HepG2 (cell line): ENCODE data around the gene ETFDH. TPM values are rescaled to one million over a fixed set of nuclear protein-coding genes. Genes with fewer than 3 reads are reported as not detected.
A peak's percentile ranks its signal among the peaks of the same experiment; 100 is the strongest.

Source experiments
- EZH2 ChIP-seq: conservative IDR thresholded peaks from 2 replicates; pipeline ENCODE4 v1.6.1; 2012; ENCODE audit warnings: mild to moderate bottlenecking, low read depth, low read length, moderate library complexity
- FIP1L1 ChIP-seq: fragments of 200-400 bp; formaldehyde crosslinking; IDR thresholded peaks from 2 replicates; pipeline ENCODE4 v1.6.1; 2018; ENCODE audit warnings: low read depth, mild to moderate bottlenecking, low read length, moderate library complexity, borderline replicate concordance; ENCODE audit not compliant: insufficient read depth
- FOSL2 ChIP-seq: sonication (generic); formaldehyde crosslinking; IDR thresholded peaks from 2 replicates; pipeline ENCODE4 v1.4.0; 2020; ENCODE audit warnings: missing genetic modification reagents
- KMT2B ChIP-seq: IDR thresholded peaks from 2 replicates; pipeline ENCODE4 v1.6.1; 2016; ENCODE audit warnings: missing genetic modification reagents, missing compliant biosample characterization
- MTA1 ChIP-seq: sonication (generic); formaldehyde crosslinking; IDR thresholded peaks from 2 replicates; pipeline ENCODE4 v1.4.0; 2020; ENCODE audit warnings: missing genetic modification reagents, mild to moderate bottlenecking, borderline replicate concordance
- MZF1 ChIP-seq: sonication (generic); formaldehyde crosslinking; IDR thresholded peaks from 2 replicates; pipeline ENCODE4 v1.8.1; 2023; ENCODE audit warnings: mild to moderate bottlenecking, missing genetic modification reagents, borderline replicate concordance
- RARG ChIP-seq: sonication (generic); formaldehyde crosslinking; IDR thresholded peaks from 2 replicates; pipeline ENCODE4 v1.4.0; 2020; ENCODE audit warnings: low read depth, mild to moderate bottlenecking, missing genetic modification reagents
- SMARCE1 ChIP-seq: fragments of 450-650 bp; IDR thresholded peaks from 2 replicates; pipeline ENCODE4 v1.6.1; 2017; ENCODE audit warnings: borderline replicate concordance
- SOX13 ChIP-seq, 3 experiments: fragments of 450-650 bp in 1 of 3; sonication (generic) in 1 of 3; formaldehyde crosslinking in 1 of 3; IDR thresholded peaks in 2 of 3; conservative IDR thresholded peaks in 1 of 3; 2 replicates each; pipeline versions ENCODE4 v1.5.0 to v1.6.1; 2016 to 2020; ENCODE audit warnings: antibody characterized with exemption in 1 of 3, mild to moderate bottlenecking in 1 of 3, missing compliant biosample characterization in 1 of 3, missing genetic modification reagents in 1 of 3, moderate library complexity in 1 of 3
- SP1 ChIP-seq, 2 experiments: fragments of 450-650 bp in 1 of 2; sonication (generic) in 1 of 2; formaldehyde crosslinking in 1 of 2; IDR thresholded peaks; 2 replicates each; pipeline versions ENCODE4 v1.4.0 to v1.6.1; 2016 to 2020; ENCODE audit warnings: missing genetic modification reagents in 1 of 2
- ZNF17 ChIP-seq: sonication (generic); formaldehyde crosslinking; IDR thresholded peaks from 2 replicates; pipeline ENCODE4 v1.5.0; 2020; ENCODE audit warnings: mild to moderate bottlenecking, missing genetic modification reagents
- ZNF33A ChIP-seq: sonication (generic); formaldehyde crosslinking; IDR thresholded peaks from 2 replicates; pipeline ENCODE4 v1.5.1; 2020; ENCODE audit warnings: missing genetic modification reagents, mild to moderate bottlenecking, moderate library complexity, borderline replicate concordance
- polyA plus RNA-seq, 8 experiments: library from polyadenylated mRNA; depleted of rRNA in 3 of 8; stranded (reverse) in 7 of 8; unstranded in 1 of 8; fragments of >200 nt; fragmentation: Illumina TruSeq in 4 of 8; extraction: Trizol in 4 of 8; gene quantifications; 2 replicates each; pipeline versions ENCODE4 v1.2.1 to v1.2.3, GENCODE V29; 2011 to 2016; ENCODE audit warnings: low read depth in 4 of 8, missing spikeins in 1 of 8, mixed read lengths in 1 of 8; ENCODE audit not compliant: insufficient read depth in 1 of 8
- total RNA-seq, 5 experiments: library from RNA; depleted of rRNA; stranded (reverse); fragments of >200 nt; fragmentation: Illumina TruSeq; extraction: Trizol; gene quantifications; 2 replicates each; pipeline ENCODE4 v1.2.3, GENCODE V29; 2016; ENCODE audit warnings: low read depth in 1 of 5
- TF ChIP-seq, protein P1 (sequence below): sonication (generic); formaldehyde crosslinking; conservative IDR thresholded peaks from 2 replicates; pipeline ENCODE4 v1.4.0; 2020; ENCODE audit warnings: missing genetic modification reagents
- TF ChIP-seq, protein P2 (sequence below): sonication (generic); formaldehyde crosslinking; IDR thresholded peaks from 2 replicates; pipeline ENCODE4 v1.8.1; 2022; ENCODE audit warnings: low read depth, mild to moderate bottlenecking, missing genetic modification reagents
- TF ChIP-seq, protein P3 (sequence below): sonication (generic); formaldehyde crosslinking; IDR thresholded peaks from 2 replicates; pipeline ENCODE4 v1.4.0; 2020; ENCODE audit warnings: missing genetic modification reagents, mild to moderate bottlenecking, borderline replicate concordance
- TF ChIP-seq, protein P4 (sequence below): IDR thresholded peaks from 2 replicates; pipeline ENCODE4 v1.6.1; 2016; ENCODE audit warnings: mild to moderate bottlenecking, missing biosample characterization, missing genetic modification reagents

ETFDH gene
- total and polyA plus RNA-seq, 2 of the 13 experiments (the other 11 are each of a cell fraction or from before 2014, with no cell fraction given), result 14.7 to 17.8 TPM

DNA sequence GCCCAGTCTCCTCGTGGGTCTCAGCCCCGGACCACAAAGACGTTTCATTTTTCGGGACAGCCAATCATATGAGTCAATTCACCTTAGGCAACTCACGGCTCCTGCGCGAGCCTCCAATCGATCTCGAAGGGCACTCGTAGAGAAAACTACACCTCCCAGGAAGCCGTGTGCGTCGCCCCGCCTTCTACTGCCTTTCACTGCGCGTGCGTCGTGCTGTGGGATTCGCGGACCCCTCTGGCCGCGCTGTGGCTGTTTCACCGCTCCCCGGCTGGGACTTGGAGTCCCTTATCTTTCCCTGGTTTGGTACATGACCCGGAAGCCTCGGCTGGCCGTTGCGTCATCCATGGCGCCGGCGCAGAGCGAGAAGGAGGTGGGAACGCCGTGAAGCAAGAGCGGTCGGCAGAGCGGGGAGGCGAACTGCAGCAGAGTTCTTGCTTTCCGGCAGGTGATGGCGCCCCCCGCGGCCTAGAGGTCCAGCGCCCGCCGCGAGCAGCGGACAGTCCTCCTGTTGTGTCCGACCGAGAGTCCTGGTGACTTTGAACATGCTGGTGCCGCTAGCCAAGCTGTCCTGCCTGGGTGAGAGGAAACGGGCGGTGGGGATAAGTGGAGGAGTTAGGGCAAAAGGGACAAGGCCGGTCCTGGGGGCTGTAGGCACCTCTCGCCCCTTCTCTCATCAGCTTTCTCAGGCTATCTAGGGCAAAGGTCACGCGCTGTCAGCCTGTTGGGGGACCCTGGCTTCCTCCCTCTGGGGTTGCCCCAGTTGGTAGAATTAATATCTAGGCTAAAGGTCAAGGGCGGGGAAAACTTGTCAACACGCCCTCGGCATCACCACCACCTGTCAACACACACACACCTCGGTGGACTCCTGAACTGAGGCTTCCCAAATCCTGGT is at the start of gene ETFDH (continued):
- TF ChIP-seq, protein P1, sequence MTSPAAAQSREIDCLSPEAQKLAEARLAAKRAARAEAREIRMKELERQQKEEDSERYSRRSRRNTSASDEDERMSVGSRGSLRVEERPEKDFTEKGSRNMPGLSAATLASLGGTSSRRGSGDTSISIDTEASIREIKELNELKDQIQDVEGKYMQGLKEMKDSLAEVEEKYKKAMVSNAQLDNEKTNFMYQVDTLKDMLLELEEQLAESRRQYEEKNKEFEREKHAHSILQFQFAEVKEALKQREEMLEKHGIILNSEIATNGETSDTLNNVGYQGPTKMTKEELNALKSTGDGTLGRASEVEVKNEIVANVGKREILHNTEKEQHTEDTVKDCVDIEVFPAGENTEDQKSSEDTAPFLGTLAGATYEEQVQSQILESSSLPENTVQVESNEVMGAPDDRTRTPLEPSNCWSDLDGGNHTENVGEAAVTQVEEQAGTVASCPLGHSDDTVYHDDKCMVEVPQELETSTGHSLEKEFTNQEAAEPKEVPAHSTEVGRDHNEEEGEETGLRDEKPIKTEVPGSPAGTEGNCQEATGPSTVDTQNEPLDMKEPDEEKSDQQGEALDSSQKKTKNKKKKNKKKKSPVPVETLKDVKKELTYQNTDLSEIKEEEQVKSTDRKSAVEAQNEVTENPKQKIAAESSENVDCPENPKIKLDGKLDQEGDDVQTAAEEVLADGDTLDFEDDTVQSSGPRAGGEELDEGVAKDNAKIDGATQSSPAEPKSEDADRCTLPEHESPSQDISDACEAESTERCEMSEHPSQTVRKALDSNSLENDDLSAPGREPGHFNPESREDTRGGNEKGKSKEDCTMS, result no peak
- TF ChIP-seq SP1 (IDR thresholded peaks at IDR 0.05) (no peak), SP1 (CRISPR knock-in tag; IDR thresholded peaks at IDR 0.05) (peak; percentile 44), SMARCE1 (no peak), ZNF33A (CRISPR knock-in tag) (0 out of 2 replicates have a peak, but pooled peaks have one; percentile 34), EZH2 (no peak), KMT2B (peak; percentile 92), FOSL2 (CRISPR knock-in tag) (peak; percentile 82), ZNF17 (CRISPR knock-in tag) (no peak), MTA1 (peak; percentile 38; the same call in 1 of the 2 replicates), FIP1L1 (no peak), MZF1 (CRISPR knock-in tag) (no peak; the same call in 1 of the 2 replicates), RARG (no peak), SOX13 (IDR thresholded peaks at IDR 0.05) (no peak), SOX13 (CRISPR knock-in tag; conservative IDR thresholded peaks at IDR 0.05 in 1 of 2, IDR thresholded peaks at IDR 0.05 in 1 of 2) (no peak)
- TF ChIP-seq, protein P2, sequence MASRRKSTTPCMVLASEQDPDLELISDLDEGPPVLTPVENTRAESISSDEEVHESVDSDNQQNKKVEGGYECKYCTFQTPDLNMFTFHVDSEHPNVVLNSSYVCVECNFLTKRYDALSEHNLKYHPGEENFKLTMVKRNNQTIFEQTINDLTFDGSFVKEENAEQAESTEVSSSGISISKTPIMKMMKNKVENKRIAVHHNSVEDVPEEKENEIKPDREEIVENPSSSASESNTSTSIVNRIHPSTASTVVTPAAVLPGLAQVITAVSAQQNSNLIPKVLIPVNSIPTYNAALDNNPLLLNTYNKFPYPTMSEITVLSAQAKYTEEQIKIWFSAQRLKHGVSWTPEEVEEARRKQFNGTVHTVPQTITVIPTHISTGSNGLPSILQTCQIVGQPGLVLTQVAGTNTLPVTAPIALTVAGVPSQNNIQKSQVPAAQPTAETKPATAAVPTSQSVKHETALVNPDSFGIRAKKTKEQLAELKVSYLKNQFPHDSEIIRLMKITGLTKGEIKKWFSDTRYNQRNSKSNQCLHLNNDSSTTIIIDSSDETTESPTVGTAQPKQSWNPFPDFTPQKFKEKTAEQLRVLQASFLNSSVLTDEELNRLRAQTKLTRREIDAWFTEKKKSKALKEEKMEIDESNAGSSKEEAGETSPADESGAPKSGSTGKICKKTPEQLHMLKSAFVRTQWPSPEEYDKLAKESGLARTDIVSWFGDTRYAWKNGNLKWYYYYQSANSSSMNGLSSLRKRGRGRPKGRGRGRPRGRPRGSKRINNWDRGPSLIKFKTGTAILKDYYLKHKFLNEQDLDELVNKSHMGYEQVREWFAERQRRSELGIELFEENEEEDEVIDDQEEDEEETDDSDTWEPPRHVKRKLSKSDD (CRISPR knock-in tag), result peak; percentile 70; the same call in 1 of the 2 replicates
- TF ChIP-seq, protein P3, sequence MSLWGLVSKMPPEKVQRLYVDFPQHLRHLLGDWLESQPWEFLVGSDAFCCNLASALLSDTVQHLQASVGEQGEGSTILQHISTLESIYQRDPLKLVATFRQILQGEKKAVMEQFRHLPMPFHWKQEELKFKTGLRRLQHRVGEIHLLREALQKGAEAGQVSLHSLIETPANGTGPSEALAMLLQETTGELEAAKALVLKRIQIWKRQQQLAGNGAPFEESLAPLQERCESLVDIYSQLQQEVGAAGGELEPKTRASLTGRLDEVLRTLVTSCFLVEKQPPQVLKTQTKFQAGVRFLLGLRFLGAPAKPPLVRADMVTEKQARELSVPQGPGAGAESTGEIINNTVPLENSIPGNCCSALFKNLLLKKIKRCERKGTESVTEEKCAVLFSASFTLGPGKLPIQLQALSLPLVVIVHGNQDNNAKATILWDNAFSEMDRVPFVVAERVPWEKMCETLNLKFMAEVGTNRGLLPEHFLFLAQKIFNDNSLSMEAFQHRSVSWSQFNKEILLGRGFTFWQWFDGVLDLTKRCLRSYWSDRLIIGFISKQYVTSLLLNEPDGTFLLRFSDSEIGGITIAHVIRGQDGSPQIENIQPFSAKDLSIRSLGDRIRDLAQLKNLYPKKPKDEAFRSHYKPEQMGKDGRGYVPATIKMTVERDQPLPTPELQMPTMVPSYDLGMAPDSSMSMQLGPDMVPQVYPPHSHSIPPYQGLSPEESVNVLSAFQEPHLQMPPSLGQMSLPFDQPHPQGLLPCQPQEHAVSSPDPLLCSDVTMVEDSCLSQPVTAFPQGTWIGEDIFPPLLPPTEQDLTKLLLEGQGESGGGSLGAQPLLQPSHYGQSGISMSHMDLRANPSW, result peak; percentile 95; the same call in 1 of the 2 replicates
- TF ChIP-seq, protein P4, sequence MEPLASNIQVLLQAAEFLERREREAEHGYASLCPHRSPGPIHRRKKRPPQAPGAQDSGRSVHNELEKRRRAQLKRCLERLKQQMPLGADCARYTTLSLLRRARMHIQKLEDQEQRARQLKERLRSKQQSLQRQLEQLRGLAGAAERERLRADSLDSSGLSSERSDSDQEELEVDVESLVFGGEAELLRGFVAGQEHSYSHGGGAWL (CRISPR knock-in tag), result no peak; the same call in 1 of the 2 replicates
